HCT116 (cell line): Measurements from ENCODE around the gene PEX11B.

Experiments used
- CTCF ChIP-seq, 3 experiments: fragments of 200-600 bp in 1 of 3; sonication (generic) in 1 of 3; IDR thresholded peaks in 2 of 3; conservative IDR thresholded peaks in 1 of 3; 2 replicates each; pipeline ENCODE4 v1.5.1; 2012 to 2017; ENCODE audit warnings: low read depth in 2 of 3, low read length in 2 of 3, antibody characterized with exemption in 1 of 3, borderline replicate concordance in 1 of 3, control low read depth in 1 of 3, mild to moderate bottlenecking in 1 of 3, mixed read lengths in 1 of 3, mixed run types in 1 of 3, moderate library complexity in 1 of 3; ENCODE audit not compliant: insufficient read depth in 1 of 3
- ZBTB33 ChIP-seq: IDR thresholded peaks from 2 replicates; pipeline ENCODE4 v1.6.1; 2011; ENCODE audit warnings: mild to moderate bottlenecking, low read length, moderate library complexity; ENCODE audit not compliant: insufficient replicate concordance; ENCODE audit errors: extremely low read depth

DNA sequence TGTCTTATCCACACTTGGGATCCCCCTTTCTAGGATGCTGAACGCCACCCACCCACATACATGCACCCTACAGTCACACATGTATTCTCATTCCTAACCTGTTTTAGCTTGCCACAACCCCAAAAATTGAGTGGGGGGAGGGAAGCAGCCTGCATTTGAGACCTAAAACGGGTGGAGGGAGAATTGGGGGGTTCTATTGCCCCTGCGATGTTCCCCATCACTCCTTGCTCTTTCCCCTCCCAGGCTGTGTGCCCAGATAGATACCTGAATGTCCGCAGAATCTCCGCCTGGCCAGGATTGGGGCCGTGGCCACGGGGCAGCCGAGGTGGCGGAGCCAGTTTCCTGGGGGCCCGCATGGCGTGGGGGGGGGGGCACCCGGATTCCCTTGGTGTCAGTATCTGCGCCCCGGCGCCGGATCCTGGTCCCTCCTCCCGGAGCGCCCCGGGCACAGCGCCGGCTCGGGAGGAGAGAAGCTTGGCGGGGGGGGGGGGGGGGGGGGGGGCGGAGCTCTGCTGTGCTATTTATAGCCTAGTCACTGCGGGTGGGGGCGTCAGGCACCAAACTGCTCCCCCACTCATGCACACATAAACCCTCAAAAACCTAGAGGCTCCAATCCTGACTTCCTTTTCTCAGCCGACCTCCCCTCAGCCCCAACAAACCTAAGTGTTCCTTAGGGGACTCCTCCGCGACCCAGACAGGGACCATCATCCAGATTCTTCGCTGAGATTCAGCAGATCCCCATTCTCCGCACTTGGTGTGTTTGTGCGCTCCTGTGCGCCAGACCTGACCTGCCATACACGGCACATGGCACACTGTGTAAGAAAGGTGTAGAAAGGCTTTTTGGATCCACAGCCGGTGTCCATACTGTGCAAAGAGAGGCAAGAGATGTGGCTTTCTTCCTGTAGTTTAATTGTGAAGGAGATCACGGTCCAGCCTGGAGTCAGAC is 43.9 kb upstream of the PEX11B start:
- no peak for TF ChIP-seq ZBTB33
- TF ChIP-seq CTCF (IDR thresholded peaks at IDR 0.05 in 2 of 3, conservative IDR thresholded peaks at IDR 0.05 in 1 of 3; ENCODE audit: borderline replicate concordance in 1 of 3, insufficient read depth in 1 of 3, low read depth in 2 of 3, low read length in 2 of 3), result no peak
